ENCODE data around the gene CAMK2N2.

Gene CAMK2N2

DNA sequence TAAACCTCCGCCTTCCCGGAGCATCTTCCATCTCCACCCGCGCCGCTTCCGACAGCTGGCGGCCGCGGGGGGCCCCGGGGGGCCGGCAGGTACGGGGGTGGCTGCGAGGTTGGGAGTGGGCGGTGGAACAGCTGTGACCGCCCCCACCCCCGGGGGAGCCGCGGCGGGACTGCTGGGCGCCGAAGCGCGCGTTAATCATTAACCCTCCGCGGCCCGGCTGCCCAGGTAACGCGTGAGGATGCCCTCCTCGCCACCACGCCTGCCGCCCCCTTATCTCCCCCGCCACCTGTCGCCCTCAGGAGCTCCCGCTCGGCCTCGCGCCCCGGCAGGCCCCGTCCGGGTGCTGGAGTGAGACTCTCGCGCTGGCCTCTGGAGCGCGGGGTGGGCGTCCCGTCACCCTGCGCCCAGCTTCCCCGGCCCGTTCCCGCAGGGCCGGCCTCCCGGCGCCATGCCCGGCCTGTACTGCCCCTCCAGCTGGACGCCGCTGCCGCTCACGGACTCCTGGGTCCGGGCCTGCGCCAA, 31.2 kb downstream of the CAMK2N2 start:
- TF ChIP-seq POLR2A (IDR thresholded peaks at IDR 0.05; ENCODE audit: low read depth, low read length) = no peak
- no peak for FAIRE-seq
- no peak for DNase-seq (ENCODE audit: insufficient read length, low spot score)

DNA sequence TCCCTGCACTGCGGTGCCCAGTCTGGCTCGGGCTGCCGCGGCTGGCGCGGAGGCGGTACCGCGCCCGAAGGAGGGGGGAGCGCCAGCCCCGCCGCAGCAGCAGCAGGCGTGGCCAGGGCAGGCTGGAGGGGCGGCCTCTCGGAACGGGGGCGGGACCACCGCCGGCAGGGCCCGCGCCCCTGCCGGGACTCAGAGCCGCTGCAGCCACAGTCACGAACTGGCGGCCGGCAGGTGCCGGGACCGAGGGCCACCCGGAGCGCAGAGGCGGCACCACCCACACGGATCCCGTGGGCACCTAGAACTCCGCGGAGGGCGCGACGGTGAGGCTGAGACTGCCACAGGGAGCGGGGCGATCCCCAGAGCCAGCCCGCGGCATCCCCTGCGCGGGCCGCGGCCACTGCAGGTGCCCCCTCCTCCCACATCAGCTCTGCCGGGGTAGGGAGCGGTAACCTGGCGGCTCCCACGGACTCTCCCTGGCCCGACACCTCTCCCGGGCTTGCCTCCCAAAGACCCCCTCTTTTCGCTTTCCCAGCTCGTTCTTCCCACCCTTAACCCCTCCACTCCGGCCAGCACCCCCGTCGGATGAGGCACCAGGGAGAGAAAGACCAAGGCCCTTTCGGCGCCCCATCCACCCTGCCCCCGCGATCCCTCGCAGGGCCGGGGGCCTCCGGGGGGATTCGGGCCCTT, 31.8 kb downstream of the CAMK2N2 start, which contains the start of gene VWA5B2:
TSS of gene VWA5B2 (plus strand) at position 192 of the 687 bp plus-strand sequence. CDS start 944 bp downstream, outside the sequence.
- FAIRE-seq (no peak), DNase-seq (ENCODE audit: insufficient read length, low spot score) (peak; percentile 99)
- no peak for TF ChIP-seq POLR2A (IDR thresholded peaks at IDR 0.05; ENCODE audit: low read depth, low read length)

GRCh38 chr3:184228376-184229137, 32.8 kb downstream of the CAMK2N2 start:
- FAIRE-seq = no peak
- no peak for TF ChIP-seq POLR2A (IDR thresholded peaks at IDR 0.05; ENCODE audit: low read depth, low read length)
- DNase-seq (ENCODE audit: insufficient read length, low spot score) = no peak

DNA sequence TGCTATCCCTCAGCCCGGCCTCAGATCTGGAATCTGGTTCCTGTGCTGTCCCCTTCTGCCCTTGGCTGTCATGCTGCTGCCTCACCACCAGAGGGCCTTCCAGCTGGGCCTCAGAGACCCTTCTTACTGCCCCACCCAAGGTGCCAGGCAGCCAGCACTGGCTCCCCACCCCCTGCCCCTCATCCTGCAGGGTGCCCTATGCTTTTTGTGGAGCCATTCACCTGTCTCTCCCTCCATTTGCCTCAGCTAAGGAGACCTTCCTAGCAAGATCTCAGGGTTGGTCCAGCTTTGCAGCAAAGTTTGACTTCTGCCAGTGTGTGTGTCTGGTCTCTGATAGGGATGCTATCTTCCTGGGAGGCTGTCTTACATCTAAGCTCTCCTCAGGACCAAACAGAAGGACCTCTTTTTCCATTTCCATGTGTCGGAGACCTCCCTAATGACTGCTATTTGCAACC, 33.8 kb downstream of the CAMK2N2 start:
- FAIRE-seq = no peak
- DNase-seq (ENCODE audit: insufficient read length, low spot score) = peak; percentile 89
- TF ChIP-seq POLR2A (IDR thresholded peaks at IDR 0.05; ENCODE audit: low read depth, low read length) = no peak

DNA sequence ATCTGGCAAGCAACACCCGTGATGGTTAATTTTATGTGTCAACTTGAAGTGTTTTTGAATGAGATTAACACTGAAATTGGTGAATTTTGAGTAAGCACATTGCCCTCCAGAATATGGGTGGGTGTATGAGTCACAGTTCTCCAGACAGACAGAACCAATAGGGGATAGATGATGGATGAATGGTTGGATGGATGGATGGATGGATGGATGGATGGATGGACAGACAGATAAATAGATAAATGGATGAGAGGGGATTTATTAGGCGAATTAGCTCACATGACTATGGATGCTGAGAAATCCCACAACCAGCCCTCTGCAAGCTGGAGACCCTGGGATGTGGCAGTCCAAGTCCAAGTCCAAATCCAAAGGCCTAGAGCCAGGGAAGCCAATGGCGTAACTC, 37.4 kb downstream of the CAMK2N2 start:
- TF ChIP-seq POLR2A (IDR thresholded peaks at IDR 0.05; ENCODE audit: low read depth, low read length) = no peak
- DNase-seq (ENCODE audit: insufficient read length, low spot score) (no peak), FAIRE-seq (no peak)

GRCh38 chr3:184222521-184222920, 38.8 kb downstream of the CAMK2N2 start:
- FAIRE-seq (no peak), DNase-seq (ENCODE audit: insufficient read length, low spot score) (no peak)

DNA sequence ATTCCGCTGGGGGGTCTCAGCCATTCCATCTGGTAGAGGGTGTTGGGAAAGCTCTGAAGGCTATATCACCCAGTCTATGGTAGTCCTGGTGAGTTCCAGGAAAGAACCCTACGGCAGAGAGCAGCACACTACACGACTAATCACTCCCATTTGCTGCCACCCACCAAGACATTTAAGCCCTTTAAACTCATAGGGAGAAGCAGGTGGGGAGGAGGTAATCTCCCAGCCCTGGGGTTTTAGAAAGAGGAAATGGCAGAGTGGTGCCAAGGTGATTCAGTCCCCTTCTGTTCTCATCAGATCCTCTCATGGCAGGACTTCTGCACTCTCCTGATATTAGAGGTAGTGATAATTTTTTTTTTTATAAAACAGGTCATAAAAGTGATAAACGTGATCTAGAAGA, 42.5 kb downstream of the CAMK2N2 start:
- TF ChIP-seq POLR2A (IDR thresholded peaks at IDR 0.05; ENCODE audit: low read depth, low read length) = no peak
- DNase-seq (ENCODE audit: insufficient read length, low spot score) (no peak), FAIRE-seq (no peak)

More at GRCh38 chr3:184222521-184222920, 38.8 kb downstream of the CAMK2N2 start:
- no peak for TF ChIP-seq POLR2A (IDR thresholded peaks at IDR 0.05; ENCODE audit: low read depth, low read length)

- TF ChIP-seq POLR2A (IDR thresholded peaks at IDR 0.05; ENCODE audit: low read depth, low read length) = no peak
- no peak for DNase-seq (ENCODE audit: insufficient read length, low spot score)
- FAIRE-seq = no peak
Observed at GRCh38 chr3:184211718-184212117, 49.6 kb downstream of the CAMK2N2 start.

GRCh38 chr3:184211297-184211696, 50.1 kb downstream of the CAMK2N2 start:
- FAIRE-seq (no peak), DNase-seq (ENCODE audit: insufficient read length, low spot score) (no peak)

More at GRCh38 chr3:184211297-184211696, 50.1 kb downstream of the CAMK2N2 start:
- TF ChIP-seq POLR2A (IDR thresholded peaks at IDR 0.05; ENCODE audit: low read depth, low read length) = no peak

Data from H54 (cell line).